Neural progenitor cell (in vitro differentiated cells): ENCODE data around the gene PKP3. TPM values are rescaled to one million over a fixed set of nuclear protein-coding genes. Genes with fewer than 3 reads are reported as not detected.

Experiments used
- DNase-seq: peaks from one replicate; pipeline ENCODE4 v3.0.0-alpha.2; 2016; ENCODE audit warnings: low spot score
- H2AFZ ChIP-seq: fragments of 200-600 bp; sonication (generic); replicated peaks from 2 replicates; pipeline ENCODE4 v1.6.1; 2016; ENCODE audit warnings: antibody characterized with exemption
- H3F3A ChIP-seq: fragments of 200-600 bp; sonication (generic); 2 replicates; pipeline ENCODE4 v1.6.1; 2016; ENCODE audit warnings: antibody characterized with exemption, low read depth
- H3K27ac ChIP-seq: fragments of 200-600 bp; sonication (generic); 2 replicates; pipeline ENCODE4 v1.5.1; 2016; ENCODE audit warnings: mild to moderate bottlenecking
- H3K27me3 ChIP-seq: fragments of 200-600 bp; sonication (generic); 2 replicates; pipeline ENCODE4 v1.6.1; 2016; ENCODE audit warnings: mild to moderate bottlenecking, moderate library complexity
- H3K36me3 ChIP-seq: fragments of 200-600 bp; sonication (generic); 2 replicates; pipeline ENCODE4 v1.5.1; 2016
- H3K4me1 ChIP-seq: fragments of 200-600 bp; sonication (generic); 2 replicates; pipeline ENCODE4 v1.6.1; 2016; ENCODE audit warnings: mixed run types
- H3K4me2 ChIP-seq: fragments of 200-600 bp; sonication (generic); 2 replicates; pipeline ENCODE4 v1.6.1; 2016
- H3K4me3 ChIP-seq: fragments of 200-600 bp; sonication (generic); 2 replicates; pipeline ENCODE4 v1.5.1; 2016
- H3K79me2 ChIP-seq: fragments of 200-600 bp; sonication (generic); 2 replicates; pipeline ENCODE4 v1.6.1; 2016; ENCODE audit warnings: low read depth
- H3K9ac ChIP-seq: fragments of 200-600 bp; sonication (generic); 2 replicates; pipeline ENCODE4 v1.6.1; 2016
- H3K9me3 ChIP-seq: fragments of 200-600 bp; sonication (generic); 2 replicates; pipeline ENCODE4 v1.5.1; 2016; ENCODE audit warnings: low read depth
- H4K20me1 ChIP-seq: fragments of 200-600 bp; sonication (generic); 2 replicates; pipeline ENCODE4 v1.6.1; 2016; ENCODE audit warnings: low read depth
- H3K27ac Mint-ChIP-seq: 3 replicates; pipeline ENCODE4 v1.8.0; 2021; ENCODE audit warnings: mixed read lengths
- H3K27me3 Mint-ChIP-seq: 2 replicates; pipeline ENCODE4 v1.8.0; 2022; ENCODE audit warnings: low read depth, mild to moderate bottlenecking, inconsistent platforms, moderate library complexity, mixed read lengths; ENCODE audit not compliant: insufficient read depth
- H3K36me3 Mint-ChIP-seq: 3 replicates; pipeline ENCODE4 v1.8.0; 2021; ENCODE audit warnings: mixed read lengths
- H3K4me1 Mint-ChIP-seq: 3 replicates; pipeline ENCODE4 v1.8.0; 2021; ENCODE audit warnings: mixed read lengths
- H3K4me3 Mint-ChIP-seq: 3 replicates; pipeline ENCODE4 v1.8.0; 2021; ENCODE audit warnings: mild to moderate bottlenecking, moderate library complexity, mixed read lengths
- H3K9me3 Mint-ChIP-seq: 3 replicates; pipeline ENCODE4 v1.8.0; 2020; ENCODE audit warnings: mixed read lengths
- EZH2 ChIP-seq: fragments of 200-600 bp; sonication (generic); IDR thresholded peaks from 2 replicates; pipeline ENCODE4 v1.6.1; 2017; ENCODE audit warnings: antibody characterized with exemption, mild to moderate bottlenecking, moderate library complexity
- EZH2phosphoT487 ChIP-seq: fragments of 200-600 bp; sonication (generic); IDR thresholded peaks from 2 replicates; pipeline ENCODE4 v1.6.1; 2017; ENCODE audit warnings: antibody characterized with exemption
- total RNA-seq: library from RNA; depleted of rRNA; stranded (reverse); fragments of >200 nt; gene quantifications from 2 replicates; pipeline ENCODE4 v1.2.3, GENCODE V29; 2015; ENCODE audit warnings: low replicate concordance
- TF ChIP-seq, protein P1 (sequence below): fragments of 200-600 bp; sonication (generic); IDR thresholded peaks from 2 replicates; pipeline ENCODE4 v1.5.1; 2017; ENCODE audit warnings: antibody characterized with exemption, mild to moderate bottlenecking

The PKP3 gene
- total RNA-seq, 1 donor from 2014 or later: 8.5 TPM

DNA sequence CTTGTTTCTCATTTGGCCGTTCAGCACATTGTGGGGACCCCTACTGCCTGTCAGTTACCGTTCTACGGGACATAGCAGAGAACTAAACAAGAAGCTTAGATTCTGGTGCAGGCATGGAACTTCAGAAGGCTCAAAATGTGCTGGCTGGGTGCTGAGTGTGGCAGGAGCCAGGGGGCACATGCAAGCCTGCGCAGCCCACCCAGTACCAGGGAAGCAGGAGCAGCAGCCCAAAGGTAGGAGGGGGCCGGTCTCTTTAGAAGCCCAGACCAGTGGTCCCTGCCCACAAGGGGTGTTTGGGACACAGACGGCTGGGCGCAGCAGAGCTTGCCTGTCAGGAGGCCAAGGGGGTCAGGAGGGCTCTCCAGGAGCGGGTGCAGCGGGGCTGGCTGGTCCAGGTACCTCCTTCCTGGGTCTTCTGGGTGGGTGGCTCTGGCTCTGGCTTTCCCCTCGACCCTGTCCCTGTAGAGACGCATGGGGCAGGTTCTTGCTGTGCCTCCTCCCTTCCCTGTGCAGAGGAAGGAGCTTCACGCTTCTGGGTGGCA, 58.3 kb downstream of the PKP3 start:
- TF ChIP-seq EZH2phosphoT487 (no peak), EZH2 (no peak)
- TF ChIP-seq, protein P1, sequence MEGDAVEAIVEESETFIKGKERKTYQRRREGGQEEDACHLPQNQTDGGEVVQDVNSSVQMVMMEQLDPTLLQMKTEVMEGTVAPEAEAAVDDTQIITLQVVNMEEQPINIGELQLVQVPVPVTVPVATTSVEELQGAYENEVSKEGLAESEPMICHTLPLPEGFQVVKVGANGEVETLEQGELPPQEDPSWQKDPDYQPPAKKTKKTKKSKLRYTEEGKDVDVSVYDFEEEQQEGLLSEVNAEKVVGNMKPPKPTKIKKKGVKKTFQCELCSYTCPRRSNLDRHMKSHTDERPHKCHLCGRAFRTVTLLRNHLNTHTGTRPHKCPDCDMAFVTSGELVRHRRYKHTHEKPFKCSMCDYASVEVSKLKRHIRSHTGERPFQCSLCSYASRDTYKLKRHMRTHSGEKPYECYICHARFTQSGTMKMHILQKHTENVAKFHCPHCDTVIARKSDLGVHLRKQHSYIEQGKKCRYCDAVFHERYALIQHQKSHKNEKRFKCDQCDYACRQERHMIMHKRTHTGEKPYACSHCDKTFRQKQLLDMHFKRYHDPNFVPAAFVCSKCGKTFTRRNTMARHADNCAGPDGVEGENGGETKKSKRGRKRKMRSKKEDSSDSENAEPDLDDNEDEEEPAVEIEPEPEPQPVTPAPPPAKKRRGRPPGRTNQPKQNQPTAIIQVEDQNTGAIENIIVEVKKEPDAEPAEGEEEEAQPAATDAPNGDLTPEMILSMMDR: no peak
- H3K27me3 Mint-ChIP-seq: peaks cover 5% of the 10 kb centered on the region
- H3F3A ChIP-seq: peaks cover 22% of the 10 kb centered on the region
- DNase-seq: no peak
- no peaks in the 10 kb centered on the region for H3K9me3 Mint-ChIP-seq
- peaks cover 13% of the 10 kb centered on the region for H3K36me3 Mint-ChIP-seq
- H3K27me3 ChIP-seq: no peaks in the 10 kb centered on the region
- H4K20me1 ChIP-seq: peaks cover 36% of the 10 kb centered on the region
- H3K27ac Mint-ChIP-seq: no peak overlapping the region
- H3K9me3 ChIP-seq: no peaks in the 10 kb centered on the region
- H3K9ac ChIP-seq: no peak overlapping the region
- peak overlapping the region; percentile 100 for H3K4me3 Mint-ChIP-seq
- H2AFZ ChIP-seq: no peak overlapping the region
- H3K36me3 ChIP-seq: no peaks in the 10 kb centered on the region
- H3K4me2 ChIP-seq: no peak overlapping the region
- peaks cover 4% of the 10 kb centered on the region for H3K4me1 ChIP-seq
- no peak overlapping the region for H3K4me3 ChIP-seq
- H3K79me2 ChIP-seq: peaks cover 74% of the 10 kb centered on the region
- no peak overlapping the region for H3K27ac ChIP-seq
- peaks cover 16% of the 10 kb centered on the region for H3K4me1 Mint-ChIP-seq

DNA sequence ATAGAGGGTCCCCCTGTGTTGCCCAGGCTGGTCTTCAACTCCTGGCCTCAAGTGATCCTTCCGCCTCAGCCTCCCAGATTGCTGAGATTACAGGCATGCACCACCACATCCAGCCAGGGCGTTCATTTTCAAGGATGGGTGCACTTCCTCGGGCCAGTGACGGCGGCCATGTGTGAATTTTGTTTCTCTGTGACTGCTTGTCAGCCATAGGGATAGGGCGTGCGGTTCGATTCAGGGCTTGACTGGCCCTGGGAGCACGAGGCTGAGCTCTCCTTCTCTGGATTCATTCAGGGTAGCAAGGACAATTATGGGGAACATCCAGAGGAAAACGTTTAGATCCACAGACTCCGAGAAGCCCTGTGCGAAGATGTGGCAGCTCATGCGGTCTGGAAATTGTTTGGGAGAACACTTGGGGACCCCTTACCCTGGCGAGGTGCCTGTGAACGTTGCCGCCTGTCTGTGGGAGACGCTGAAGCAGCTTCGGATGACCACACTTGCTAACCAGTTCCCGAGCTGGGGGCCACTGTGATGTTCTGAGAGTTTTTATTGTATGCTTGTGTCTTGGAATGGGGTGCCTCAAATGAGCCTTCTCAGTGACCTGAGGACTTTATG, 59.0 kb downstream of the PKP3 start:
- Histone ChIP-seq H3K4me3 (no peak overlapping the region), H3K27me3 (no peaks in the 10 kb centered on the region), H3F3A (peaks cover 22% of the 10 kb centered on the region), H3K9me3 (no peaks in the 10 kb centered on the region), H3K79me2 (peaks cover 82% of the 10 kb centered on the region), H4K20me1 (peaks cover 40% of the 10 kb centered on the region), H3K27ac (no peak overlapping the region), H3K4me1 (peaks cover 4% of the 10 kb centered on the region), H3K4me2 (no peak overlapping the region), H3K9ac (no peak overlapping the region), H3K36me3 (no peaks in the 10 kb centered on the region), H2AFZ (no peak overlapping the region)
- H3K4me1 Mint-ChIP-seq: peaks cover 23% of the 10 kb centered on the region
- H3K4me3 Mint-ChIP-seq: peak overlapping the region; percentile 38
- TF ChIP-seq, protein P1: no peak
- TF ChIP-seq EZH2 (no peak), EZH2phosphoT487 (no peak)
- H3K9me3 Mint-ChIP-seq: no peaks in the 10 kb centered on the region
- peaks cover 5% of the 10 kb centered on the region for H3K27me3 Mint-ChIP-seq
- no peak for DNase-seq
- peaks cover 13% of the 10 kb centered on the region for H3K36me3 Mint-ChIP-seq
- no peak overlapping the region for H3K27ac Mint-ChIP-seq

DNA sequence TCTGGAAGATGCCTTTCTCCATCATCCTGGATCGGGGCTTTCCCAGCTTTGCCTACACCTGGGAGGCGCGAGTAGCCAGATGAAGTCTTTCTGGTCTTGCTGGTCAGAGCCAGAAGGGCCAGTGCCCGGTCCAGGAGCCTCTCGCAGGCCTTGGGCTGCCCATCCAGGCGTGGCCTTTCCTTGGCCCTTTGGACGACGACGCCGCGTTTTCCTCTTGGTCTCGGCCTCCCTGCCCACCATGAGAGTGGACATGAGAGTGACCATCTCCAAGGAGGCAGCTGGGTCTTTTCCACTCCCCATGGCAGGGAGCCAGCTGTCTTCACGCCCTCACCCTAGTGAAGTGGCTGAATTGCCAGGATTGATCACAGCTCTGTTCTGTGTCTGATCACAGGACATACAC, 59.6 kb downstream of the PKP3 start:
- no peak for DNase-seq
- Mint-ChIP-seq H3K9me3 (no peaks in the 10 kb centered on the region), H3K27me3 (peaks cover 5% of the 10 kb centered on the region), H3K27ac (no peak overlapping the region), H3K4me3 (no peak overlapping the region), H3K36me3 (peaks cover 13% of the 10 kb centered on the region), H3K4me1 (peaks cover 23% of the 10 kb centered on the region)
- H3K36me3 ChIP-seq: no peaks in the 10 kb centered on the region
- no peak overlapping the region for H2AFZ ChIP-seq
- no peak for TF ChIP-seq EZH2
- TF ChIP-seq EZH2phosphoT487: no peak
- TF ChIP-seq, protein P1: no peak
- H3K9me3 ChIP-seq: no peaks in the 10 kb centered on the region
- no peak overlapping the region for H3K4me3 ChIP-seq
- no peak overlapping the region for H3K4me2 ChIP-seq
- H3K79me2 ChIP-seq: peaks cover 84% of the 10 kb centered on the region
- H4K20me1 ChIP-seq: peaks cover 40% of the 10 kb centered on the region
- no peak overlapping the region for H3K9ac ChIP-seq
- no peaks in the 10 kb centered on the region for H3K27me3 ChIP-seq
- H3K27ac ChIP-seq: no peak overlapping the region
- peaks cover 17% of the 10 kb centered on the region for H3F3A ChIP-seq
- peaks cover 4% of the 10 kb centered on the region for H3K4me1 ChIP-seq
